ENCODE data around the gene DEXI. TPM values are rescaled to one million over a fixed set of nuclear protein-coding genes. Genes with fewer than 3 reads are reported as not detected.

DEXI gene
- total and polyA plus RNA-seq, 2 of the 13 experiments (the other 11 are each of a cell fraction or from before 2014, with no cell fraction given), result 51.5 to 70.4 TPM

DNA sequence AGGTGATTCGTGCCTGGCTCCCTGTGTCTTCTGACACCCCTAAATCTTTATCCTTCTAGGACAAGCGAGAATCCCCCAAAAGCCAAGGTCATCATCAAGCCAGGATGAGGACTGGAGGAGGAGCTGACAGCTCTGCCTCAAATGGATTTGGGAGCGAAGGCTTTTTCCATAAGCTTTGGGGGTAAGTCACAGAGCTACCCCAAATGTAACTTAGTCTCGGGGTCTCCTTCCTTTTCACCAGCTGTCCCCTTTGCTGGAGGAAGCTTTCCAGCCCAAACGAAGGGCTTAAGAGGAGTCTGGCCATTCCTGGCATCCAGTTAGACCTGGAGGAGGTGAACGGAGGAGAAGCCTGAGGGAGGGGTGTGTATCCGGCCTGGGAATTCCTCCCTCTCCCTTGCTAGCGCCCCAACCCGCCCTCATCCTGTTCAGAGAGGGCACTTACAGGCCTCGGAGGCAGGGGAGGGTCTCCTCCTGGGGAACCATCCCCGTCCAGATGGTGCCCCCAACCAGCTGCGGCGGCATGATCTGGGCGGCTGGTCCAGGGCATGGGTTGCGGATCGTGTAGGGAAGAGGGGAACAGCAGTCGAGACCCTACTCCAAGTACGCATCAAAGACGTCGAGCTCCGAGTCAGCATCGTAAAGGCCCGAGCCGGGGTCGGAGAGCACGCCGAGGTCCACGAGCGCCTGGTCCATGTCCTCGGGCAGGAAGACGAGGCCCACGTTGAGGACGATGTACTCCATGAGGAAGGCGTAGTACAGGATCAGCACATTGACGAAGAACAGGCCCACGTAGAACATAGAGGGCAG, 938 bp downstream of the DEXI start (continued):
- no peak for TF ChIP-seq ZNF33A (CRISPR knock-in tag; IDR thresholded peaks at IDR 0.05; ENCODE audit: borderline replicate concordance)
- TF ChIP-seq THYN1 (CRISPR knock-in tag; IDR thresholded peaks at IDR 0.05; ENCODE audit: borderline replicate concordance, low read depth), result no peak
- peak; percentile 17; the same call in 1 of the 2 replicates for TF ChIP-seq MTA1 (CRISPR knock-in tag; IDR thresholded peaks at IDR 0.05; ENCODE audit: borderline replicate concordance)
- TF ChIP-seq ZNF558 (CRISPR knock-in tag; IDR thresholded peaks at IDR 0.05; ENCODE audit: borderline replicate concordance), result no peak; the same call in 1 of the 2 replicates
- no peak for TF ChIP-seq NFYC (CRISPR knock-in tag; IDR thresholded peaks at IDR 0.05)
- TF ChIP-seq TARDBP (CRISPR knock-in tag; IDR thresholded peaks at IDR 0.05), result no peak
- peak; percentile 52 for TF ChIP-seq HOXA3 (CRISPR knock-in tag; IDR thresholded peaks at IDR 0.05)
- no peak for TF ChIP-seq MBD4 (IDR thresholded peaks at IDR 0.05; ENCODE audit: borderline replicate concordance, low read length)
- TF ChIP-seq ZNF7 (CRISPR knock-in tag; IDR thresholded peaks at IDR 0.05), result no peak
- no peak for TF ChIP-seq SRSF1 (optimal IDR thresholded peaks at IDR 0.05; ENCODE audit: low read depth, low read length)
- no peak for TF ChIP-seq TBX3 (IDR thresholded peaks at IDR 0.05; ENCODE audit: borderline replicate concordance)
- no peak for TF ChIP-seq ZNF782 (CRISPR knock-in tag; IDR thresholded peaks at IDR 0.05; ENCODE audit: borderline replicate concordance)
- TF ChIP-seq, protein P1, sequence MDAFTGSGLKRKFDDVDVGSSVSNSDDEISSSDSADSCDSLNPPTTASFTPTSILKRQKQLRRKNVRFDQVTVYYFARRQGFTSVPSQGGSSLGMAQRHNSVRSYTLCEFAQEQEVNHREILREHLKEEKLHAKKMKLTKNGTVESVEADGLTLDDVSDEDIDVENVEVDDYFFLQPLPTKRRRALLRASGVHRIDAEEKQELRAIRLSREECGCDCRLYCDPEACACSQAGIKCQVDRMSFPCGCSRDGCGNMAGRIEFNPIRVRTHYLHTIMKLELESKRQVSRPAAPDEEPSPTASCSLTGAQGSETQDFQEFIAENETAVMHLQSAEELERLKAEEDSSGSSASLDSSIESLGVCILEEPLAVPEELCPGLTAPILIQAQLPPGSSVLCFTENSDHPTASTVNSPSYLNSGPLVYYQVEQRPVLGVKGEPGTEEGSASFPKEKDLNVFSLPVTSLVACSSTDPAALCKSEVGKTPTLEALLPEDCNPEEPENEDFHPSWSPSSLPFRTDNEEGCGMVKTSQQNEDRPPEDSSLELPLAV (CRISPR knock-in tag; conservative IDR thresholded peaks at IDR 0.05; ENCODE audit: low read depth), result no peak
- TF ChIP-seq, protein P2, sequence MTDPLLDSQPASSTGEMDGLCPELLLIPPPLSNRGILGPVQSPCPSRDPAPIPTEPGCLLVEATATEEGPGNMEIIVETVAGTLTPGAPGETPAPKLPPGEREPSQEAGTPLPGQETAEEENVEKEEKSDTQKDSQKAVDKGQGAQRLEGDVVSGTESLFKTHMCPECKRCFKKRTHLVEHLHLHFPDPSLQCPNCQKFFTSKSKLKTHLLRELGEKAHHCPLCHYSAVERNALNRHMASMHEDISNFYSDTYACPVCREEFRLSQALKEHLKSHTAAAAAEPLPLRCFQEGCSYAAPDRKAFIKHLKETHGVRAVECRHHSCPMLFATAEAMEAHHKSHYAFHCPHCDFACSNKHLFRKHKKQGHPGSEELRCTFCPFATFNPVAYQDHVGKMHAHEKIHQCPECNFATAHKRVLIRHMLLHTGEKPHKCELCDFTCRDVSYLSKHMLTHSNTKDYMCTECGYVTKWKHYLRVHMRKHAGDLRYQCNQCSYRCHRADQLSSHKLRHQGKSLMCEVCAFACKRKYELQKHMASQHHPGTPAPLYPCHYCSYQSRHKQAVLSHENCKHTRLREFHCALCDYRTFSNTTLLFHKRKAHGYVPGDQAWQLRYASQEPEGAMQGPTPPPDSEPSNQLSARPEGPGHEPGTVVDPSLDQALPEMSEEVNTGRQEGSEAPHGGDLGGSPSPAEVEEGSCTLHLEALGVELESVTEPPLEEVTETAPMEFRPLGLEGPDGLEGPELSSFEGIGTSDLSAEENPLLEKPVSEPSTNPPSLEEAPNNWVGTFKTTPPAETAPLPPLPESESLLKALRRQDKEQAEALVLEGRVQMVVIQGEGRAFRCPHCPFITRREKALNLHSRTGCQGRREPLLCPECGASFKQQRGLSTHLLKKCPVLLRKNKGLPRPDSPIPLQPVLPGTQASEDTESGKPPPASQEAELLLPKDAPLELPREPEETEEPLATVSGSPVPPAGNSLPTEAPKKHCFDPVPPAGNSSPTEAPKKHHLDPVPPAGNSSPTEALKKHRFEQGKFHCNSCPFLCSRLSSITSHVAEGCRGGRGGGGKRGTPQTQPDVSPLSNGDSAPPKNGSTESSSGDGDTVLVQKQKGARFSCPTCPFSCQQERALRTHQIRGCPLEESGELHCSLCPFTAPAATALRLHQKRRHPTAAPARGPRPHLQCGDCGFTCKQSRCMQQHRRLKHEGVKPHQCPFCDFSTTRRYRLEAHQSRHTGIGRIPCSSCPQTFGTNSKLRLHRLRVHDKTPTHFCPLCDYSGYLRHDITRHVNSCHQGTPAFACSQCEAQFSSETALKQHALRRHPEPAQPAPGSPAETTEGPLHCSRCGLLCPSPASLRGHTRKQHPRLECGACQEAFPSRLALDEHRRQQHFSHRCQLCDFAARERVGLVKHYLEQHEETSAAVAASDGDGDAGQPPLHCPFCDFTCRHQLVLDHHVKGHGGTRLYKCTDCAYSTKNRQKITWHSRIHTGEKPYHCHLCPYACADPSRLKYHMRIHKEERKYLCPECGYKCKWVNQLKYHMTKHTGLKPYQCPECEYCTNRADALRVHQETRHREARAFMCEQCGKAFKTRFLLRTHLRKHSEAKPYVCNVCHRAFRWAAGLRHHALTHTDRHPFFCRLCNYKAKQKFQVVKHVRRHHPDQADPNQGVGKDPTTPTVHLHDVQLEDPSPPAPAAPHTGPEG (CRISPR knock-in tag; IDR thresholded peaks at IDR 0.05), result no peak
- no peak for TF ChIP-seq BRD4 (CRISPR knock-in tag; IDR thresholded peaks at IDR 0.05)
- TF ChIP-seq ZNF230 (CRISPR knock-in tag; IDR thresholded peaks at IDR 0.05), result 0 out of 2 replicates have a peak, but pooled peaks have one; percentile 43
- TF ChIP-seq, protein P3, sequence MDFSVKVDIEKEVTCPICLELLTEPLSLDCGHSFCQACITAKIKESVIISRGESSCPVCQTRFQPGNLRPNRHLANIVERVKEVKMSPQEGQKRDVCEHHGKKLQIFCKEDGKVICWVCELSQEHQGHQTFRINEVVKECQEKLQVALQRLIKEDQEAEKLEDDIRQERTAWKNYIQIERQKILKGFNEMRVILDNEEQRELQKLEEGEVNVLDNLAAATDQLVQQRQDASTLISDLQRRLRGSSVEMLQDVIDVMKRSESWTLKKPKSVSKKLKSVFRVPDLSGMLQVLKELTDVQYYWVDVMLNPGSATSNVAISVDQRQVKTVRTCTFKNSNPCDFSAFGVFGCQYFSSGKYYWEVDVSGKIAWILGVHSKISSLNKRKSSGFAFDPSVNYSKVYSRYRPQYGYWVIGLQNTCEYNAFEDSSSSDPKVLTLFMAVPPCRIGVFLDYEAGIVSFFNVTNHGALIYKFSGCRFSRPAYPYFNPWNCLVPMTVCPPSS (IDR thresholded peaks at IDR 0.05), result no peak
- no peak for TF ChIP-seq RARA (CRISPR knock-in tag; IDR thresholded peaks at IDR 0.05)
- TF ChIP-seq, protein P4, sequence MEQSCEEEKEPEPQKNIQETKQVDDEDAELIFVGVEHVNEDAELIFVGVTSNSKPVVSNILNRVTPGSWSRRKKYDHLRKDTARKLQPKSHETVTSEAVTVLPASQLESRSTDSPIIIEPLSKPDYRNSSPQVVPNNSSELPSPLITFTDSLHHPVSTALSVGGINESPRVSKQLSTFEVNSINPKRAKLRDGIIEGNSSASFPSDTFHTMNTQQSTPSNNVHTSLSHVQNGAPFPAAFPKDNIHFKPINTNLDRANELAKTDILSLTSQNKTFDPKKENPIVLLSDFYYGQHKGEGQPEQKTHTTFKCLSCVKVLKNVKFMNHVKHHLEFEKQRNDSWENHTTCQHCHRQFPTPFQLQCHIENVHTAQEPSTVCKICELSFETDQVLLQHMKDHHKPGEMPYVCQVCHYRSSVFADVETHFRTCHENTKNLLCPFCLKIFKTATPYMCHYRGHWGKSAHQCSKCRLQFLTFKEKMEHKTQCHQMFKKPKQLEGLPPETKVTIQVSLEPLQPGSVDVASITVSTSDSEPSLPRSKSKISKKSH (CRISPR knock-in tag; IDR thresholded peaks at IDR 0.05; ENCODE audit: borderline replicate concordance), result peak; percentile 79
